Kidney glomerular epithelial cell (primary cell): Measurements from ENCODE around the gene UCHL5.

Experiments
- DNase-seq: peaks from one replicate; lab custom pipeline; 2025; lab: John Stamatoyannopoulos, UW

UCHL5 gene, protein sequence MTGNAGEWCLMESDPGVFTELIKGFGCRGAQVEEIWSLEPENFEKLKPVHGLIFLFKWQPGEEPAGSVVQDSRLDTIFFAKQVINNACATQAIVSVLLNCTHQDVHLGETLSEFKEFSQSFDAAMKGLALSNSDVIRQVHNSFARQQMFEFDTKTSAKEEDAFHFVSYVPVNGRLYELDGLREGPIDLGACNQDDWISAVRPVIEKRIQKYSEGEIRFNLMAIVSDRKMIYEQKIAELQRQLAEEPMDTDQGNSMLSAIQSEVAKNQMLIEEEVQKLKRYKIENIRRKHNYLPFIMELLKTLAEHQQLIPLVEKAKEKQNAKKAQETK

DNA sequence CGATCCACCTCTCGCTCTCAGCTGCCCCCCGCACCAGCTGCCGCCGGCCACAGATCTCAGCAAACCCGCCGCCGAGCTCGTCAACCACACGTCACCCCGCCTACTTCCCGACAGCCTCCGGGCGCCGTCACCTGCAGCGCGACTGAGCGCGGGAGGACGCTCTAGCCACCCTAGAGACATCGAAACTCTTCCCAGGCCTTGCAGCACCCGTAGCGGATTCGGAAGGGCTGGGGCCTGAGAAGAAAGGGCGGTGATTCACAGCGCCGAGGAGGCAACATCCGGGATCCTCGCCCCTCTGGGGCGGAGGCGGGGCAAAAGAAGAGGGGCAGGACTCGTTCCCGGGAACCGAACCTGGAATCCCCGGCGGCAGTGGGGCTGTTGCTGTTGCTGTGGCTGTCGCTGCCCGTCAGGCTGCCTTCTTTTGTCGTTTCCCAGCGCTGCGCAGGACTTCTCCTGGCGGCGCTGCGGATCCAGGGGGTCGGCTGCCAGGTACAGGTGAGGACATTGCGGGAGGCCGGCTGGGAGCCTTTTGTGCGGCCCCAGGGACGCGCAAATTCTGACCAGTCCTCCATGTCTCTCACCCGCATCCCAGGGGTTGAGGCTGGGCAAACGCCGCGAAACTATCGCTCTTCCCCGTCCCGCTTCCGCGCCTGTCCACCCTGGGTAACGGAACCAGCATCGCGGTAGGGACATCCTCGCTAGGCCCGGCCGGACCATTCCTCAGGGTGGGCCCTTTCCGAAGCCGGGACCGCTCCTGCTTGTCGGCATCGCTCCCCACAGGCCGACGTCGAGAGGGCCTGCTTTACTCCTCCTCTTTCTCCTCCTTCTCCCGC lies at the start of gene UCHL5, which contains the start of gene RO60:
TSS of gene UCHL5 (minus strand) at position 79 of the 833 bp plus-strand sequence. CDS start 100 bp downstream, outside the sequence.
TSS of gene RO60 (plus strand) at position 331 of the 833 bp plus-strand sequence. CDS start 9,443 bp downstream, outside the sequence.
- peak; percentile 93 for DNase-seq

DNA sequence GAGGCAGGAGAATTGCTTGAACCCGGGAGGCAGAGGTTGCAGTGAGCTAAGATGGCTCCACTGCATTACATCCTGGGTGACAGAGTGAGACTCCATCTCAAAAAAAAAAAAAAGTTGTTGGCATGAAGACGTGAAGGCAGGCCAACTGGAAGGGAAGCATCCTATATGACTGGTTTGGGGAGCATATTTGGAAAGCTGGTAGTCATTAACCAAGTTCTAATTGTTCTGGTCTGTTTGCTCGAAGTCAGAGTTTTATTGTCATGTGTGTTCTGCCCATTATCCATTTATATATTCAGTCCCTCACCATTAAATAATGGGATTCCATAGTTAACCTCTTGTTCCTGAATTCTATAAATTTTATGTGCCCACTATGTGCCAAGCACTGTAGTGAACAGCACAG lies 49.3 kb upstream of the UCHL5 start:
- DNase-seq = no peak

DNA sequence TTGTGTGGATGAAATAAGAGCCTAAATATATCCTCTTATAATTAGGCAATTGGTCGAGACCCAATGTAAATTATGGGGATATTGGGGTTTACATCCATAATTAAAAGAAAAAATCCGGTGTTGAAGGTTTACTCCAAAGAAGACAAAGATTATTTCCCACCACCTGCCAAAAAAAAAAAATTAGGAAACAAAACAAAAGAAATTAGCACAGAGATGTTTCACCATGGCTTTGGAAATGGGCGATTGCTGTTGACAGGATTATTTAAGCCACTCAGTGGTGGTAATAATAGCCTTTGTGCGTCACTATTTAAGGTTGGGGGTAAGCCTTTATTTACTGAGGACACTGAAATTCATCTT lies 46.6 kb upstream of the UCHL5 start:
- DNase-seq = no peak

DNA sequence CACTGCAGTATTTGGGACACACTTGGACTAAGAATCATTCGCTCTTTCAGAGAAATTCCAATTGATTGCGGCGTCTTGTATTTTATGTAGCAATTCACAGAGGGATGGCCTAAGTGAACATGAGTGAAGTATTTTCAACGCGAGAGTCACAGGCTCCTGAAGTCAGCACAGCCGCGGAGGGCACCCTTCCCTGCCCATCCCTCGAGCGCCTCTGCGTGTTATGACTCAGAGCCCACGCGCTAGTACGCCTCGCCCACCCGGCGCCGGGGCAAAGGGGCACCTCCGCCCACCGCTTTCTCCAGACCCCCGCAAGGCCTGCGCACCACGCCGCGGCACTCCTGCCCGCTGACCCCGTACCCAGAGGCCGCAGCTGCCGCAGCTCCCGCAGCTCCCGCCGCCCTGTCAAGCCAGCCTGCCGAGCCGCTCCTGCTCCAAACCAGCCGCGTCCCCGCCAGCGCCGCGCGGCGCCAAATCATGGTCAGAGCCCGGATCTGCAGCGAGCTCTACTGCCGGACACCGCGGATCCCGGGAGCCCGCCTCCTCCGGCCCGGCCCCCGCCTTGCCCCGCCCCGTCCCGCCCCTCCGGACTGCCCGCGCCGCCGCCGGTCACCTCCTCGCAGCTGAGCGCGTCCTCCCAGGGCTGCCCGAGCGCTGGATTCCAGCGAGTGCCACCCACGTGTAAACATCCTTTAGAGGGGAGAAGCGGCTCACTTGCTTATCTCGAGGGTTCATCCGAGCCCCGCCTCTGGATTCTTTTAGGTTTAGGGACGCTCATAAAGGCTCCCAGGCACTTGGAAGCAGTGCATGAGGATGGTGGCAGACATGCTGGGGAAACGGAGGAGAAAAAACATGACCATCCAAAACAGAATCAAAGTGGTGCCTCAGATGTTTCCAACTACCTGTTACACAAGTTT lies 46.0 kb upstream of the UCHL5 start, which contains the start of gene GLRX2:
TSS of gene GLRX2 (minus strand) at position 508 of the 914 bp plus-strand sequence. CDS start at position 476, 32 bp downstream.
- DNase-seq = peak; percentile 80

DNA sequence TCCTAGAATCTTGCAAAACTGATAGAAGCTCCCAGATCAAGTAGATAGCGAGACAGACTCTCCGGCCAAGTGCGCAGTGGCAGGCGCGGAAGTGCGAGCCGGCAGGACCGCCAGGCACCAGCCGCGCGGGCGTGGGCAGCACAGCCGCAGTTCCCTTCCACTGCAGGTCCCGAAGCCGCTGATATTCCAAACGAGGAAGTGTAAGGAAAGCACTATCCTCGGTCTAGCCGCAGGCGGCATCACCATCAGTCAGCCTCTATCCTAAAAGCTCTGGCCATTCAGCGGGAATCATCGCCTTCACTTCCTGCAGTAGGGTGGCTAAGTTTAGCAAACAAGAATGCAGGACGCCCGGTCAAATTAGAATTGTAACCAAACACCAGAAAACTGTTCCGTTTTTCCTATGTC lies 45.3 kb upstream of the UCHL5 start:
- DNase-seq = no peak

DNA sequence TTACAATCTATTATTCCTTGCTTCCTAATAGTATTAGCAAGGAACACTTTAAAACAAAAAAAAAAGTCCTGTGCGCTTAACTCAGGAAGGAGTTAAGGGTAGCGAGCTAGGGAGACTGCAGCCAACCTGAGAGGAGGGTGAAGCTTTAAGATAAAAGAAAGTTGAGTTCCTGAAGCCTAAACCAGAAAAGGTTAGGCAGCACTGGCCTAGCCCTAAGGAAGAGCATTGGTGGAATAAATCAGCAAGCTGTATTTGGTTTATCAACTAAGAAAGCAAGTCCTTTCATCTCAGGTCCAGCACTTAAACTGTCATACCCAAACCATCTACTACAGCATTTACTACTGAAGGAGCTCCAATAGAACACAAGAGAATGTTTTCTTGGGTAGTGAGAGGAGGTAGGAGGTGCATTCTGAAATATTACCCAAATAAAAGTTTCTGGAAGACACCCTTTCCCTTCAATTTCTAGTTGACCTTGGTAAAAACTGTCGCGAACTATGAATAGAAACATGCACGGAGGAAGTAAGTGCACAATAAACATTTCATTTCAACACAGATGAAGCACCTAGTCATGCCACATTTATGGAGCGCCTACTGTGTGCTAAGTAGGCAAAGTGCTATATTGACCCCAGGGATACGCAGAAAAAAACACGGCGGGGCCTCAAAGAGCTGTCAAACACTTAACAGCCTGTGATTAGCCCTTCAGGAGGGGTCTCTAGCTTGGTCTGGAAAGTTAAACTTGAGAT lies 44.8 kb upstream of the UCHL5 start:
- no peak for DNase-seq

DNA sequence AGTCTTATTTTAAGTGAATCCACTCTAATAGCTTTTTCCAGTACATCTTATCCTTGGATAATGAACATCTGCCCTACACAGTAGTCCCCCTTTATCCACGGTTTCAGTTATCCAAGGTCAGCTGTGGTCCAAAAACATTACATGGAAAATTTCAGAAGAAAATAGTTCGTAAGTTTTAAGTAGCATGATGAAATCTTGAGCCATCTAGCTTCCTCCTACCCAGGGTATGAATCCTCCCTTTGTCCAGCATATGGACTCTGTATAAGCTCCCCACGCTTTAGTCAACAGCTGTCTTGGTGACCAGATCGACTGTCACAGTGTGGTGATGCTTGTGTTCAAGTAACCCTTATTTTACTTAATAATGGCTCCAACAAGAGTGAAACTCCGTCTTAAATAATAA lies 43.5 kb upstream of the UCHL5 start:
- no peak for DNase-seq

DNA sequence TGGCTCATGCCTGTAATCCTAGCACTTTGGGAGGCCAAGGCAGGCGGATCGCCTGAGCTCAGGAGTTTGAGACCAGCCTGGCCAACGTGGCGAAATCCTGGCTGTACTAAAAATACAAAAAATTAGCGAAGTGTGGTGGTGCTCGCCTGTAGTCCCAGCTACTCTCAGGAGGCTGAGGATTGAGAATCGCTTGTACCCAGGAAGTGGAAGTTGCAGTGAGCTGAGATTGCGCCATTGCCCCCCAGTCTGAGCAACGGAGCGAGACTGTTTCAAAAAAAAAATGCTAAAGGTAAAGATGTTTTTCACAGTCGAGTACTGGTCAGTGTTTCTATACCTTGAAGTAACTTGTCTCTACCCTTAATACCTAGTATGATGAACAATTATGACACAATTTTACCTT lies 35.0 kb upstream of the UCHL5 start:
- no peak for DNase-seq

DNA sequence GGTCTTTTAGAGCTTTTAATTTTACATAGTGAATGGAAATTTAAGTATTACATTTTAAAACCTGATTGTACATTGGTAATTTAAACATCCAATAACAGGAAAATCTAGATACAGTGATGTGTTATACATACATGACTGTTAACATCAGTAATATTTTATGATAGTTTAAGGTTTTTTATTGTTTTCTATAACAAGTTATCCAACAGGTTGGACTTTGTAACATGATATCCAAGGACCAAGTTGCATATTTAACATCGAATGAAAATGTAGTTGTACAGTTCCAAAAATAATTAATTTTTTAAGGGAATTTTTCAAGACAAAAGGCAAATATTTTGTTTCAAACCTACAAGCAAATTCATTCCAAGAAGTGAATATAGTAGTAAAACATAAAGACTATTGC lies 31.7 kb upstream of the UCHL5 start:
- no peak for DNase-seq

DNA sequence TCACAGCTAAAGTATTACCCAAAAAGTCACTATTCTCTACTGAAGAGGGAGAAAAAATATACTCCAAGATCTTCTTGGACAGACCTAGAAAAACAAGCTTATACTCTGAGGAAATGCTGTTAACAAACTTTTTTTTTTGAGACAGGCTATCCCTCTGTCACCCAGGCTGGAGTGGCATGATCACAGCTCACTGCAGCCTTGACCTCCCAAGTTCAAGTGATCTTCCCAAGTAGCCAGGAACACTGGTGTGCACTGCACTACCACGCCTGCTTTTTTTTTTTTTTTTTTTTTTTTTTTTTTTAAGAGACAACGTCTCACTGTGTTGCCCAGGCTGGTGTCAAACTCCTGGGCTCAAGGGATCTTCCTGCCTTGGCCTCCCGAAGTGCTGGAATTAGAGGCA lies 28.7 kb upstream of the UCHL5 start:
- no peak for DNase-seq

DNA sequence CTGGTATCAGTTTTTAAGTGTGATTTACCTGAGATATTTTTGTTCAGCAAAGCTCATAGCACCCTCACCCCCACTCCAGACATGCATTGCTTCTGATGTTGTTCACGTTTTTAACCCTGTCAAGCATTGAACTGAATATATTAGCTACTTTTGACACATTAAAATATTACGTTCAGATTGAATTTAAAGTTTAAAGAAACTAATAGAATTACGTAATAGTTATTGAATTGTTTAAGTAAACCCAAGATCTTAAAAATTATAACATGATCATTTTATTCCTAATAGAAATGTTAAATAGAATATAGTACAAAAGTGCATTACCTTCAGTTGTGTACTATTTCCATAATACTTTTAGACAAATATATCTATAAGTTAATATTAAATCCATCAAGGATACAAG lies 27.2 kb upstream of the UCHL5 start:
- no peak for DNase-seq

DNA sequence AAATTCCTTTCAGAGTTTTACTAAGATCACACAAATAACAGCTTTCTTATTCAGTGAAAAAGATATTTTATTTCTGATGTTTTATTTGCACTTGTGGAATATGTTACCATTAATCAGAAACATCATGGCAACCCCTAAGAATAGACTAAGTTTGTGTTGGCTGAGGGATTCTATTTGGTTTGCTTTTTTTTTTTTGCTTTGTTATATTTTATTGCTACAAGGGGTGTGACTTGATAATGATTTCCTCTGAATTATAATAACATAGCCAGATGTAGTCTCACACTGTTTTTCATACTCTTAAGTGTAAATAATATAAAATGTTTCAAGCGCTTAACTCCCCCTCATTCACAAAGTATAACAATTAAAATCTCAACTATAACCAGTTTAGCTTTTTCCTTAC lies 26.1 kb upstream of the UCHL5 start:
- no peak for DNase-seq

DNA sequence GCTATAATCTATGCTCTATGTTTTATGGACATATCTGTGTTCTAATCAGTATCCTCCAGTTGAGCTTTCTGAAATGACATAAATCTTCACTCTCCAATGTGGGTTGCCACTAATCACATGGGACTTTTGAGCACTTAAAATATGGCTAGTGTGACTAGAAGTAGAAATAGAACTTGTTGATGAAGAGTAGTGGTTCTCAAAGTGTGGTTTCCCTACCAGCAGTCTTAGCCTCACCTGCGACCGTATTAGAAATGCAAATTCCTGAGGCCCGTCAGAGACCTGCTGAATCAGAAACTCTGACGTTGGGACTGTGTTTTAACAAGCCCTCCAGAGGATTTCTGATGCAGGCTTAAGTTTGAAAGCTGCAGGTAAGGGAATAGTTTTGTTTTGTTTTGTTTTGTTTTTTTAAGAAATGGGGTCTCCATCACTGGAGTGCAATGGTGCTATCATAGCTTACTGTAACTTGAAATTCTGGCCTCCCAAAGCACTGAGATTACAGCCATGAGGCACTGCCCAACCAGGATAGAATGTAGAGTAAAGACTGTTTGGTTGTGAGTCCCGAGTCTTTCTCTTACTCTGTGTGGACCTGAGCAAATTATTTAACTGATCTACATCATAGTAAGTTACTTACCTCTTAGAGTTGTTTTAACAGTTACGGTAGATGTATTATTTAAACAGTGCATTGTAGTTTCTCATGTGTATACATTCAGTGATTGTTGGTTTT lies 24.4 kb upstream of the UCHL5 start:
- DNase-seq = no peak

DNA sequence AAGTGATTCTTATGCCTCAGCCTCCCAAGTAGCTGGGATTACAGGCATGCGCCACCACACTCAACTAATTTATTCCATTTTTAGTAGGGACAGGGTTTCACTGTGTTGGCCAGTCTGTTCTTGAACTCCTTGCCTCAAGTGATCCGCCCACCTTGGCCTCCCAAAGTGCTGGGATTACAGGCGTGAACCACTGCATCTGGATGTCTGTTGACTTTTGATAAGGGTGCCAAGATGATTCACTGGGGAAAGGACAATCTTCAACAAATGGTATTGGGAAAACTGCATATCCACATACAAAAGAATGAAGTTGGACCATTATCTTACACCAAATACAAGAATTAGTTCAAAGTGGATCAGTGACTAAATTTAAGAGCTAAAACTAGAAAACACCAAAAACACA lies 20.0 kb upstream of the UCHL5 start:
- no peak for DNase-seq

DNA sequence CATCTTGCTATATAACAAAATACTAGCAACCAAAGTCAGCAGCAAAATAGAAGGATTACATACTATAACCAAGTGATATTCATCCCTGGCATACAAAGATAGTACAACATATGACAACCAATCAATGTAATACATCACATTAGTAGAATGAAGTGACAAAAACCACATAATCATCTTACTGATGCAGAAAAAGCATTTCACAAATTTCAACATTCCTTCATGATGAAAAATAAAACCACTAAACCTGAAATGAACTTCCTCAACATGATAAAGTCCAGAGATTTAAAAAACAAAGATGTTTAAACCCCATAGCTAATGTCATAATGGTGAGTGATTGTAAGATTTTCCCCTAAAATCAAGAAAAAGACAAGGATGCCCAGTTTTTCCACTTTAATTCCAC lies 18.8 kb upstream of the UCHL5 start:
- no peak for DNase-seq

DNA sequence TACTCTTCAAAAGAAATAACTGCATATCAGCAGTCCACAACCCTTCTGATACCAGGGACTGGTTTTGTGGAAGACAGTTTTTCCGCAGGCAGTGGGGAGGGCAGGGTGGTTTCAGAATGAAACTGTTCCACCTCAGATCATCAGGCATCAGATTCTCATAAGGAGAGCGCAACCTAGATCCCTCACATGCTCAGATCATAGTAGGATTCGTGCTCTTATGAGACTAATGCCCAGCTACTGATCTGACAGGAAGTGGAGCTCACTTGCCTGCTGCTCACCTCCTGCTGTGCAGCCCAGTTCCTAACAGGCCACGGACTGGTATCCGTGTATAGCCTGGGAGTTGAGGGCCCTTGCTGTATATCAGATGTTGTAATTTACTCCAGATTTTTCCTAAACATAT lies 11.8 kb upstream of the UCHL5 start:
- no peak for DNase-seq

DNA sequence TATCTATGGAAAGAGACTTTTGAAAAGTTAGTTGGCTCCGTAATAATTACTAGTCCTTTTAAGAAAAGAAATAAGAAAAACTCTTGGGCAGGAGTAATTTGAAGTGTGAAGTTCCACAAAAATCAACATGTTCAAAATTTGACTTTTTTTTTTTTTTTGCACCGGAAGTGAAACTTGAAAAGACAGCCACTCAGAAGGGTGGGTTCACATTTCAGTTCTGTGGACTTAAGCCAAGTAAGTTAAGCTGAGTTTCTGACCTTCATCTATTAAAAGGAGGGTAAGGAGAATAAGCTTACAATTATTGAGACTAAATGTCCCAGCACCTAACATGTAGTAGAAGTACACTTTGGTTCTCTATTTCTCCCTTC lies 11.2 kb upstream of the UCHL5 start:
- DNase-seq = no peak

DNA sequence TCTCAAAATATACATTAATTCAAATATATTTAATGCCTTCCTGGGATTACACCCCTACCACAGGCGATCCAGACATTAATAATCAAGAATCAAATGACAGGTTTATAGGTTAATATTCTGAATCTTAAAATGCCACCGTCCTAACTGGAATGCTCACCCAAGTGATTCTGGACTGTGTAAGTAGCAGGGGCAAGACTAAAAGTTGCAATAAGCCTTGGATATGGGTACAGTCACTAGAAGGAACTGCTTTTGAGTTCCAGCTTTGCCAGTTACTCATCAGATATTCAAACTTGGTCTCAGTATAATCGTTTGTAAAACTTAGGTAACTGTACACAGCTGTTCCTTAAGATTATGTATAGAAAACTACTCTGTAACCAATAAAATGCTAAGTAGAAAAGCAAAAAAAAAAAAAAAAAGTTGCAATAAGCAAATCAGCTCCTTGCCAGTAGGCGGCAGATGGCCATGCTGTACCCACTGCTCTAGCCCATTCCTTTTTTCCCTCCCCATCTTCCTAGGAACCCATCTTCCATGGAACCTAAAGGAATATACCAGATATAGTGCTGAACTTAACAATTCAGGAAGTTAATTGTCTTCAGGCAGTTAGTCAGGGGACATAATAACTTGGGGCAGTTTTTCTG lies 10.7 kb upstream of the UCHL5 start:
- peak; percentile 7 for DNase-seq

DNA sequence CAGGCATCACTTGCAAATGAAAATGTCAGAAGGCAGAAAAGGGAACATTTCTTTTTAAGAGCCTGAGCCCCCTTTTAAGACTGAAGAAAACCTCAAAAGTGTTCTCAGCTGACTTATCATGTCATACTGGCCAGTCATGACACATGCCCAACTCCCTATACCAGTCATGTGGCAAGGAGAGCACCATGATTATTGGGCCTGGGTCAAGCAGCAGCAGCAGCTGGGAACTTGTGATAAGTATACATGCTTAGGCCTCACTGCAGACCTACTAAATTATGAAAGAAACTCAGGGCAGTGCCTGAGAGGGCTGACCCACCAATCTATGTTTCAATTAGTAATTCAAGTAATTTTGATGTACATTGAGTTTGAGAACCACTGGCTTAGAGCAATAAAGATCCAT lies 8.9 kb upstream of the UCHL5 start:
- no peak for DNase-seq

DNA sequence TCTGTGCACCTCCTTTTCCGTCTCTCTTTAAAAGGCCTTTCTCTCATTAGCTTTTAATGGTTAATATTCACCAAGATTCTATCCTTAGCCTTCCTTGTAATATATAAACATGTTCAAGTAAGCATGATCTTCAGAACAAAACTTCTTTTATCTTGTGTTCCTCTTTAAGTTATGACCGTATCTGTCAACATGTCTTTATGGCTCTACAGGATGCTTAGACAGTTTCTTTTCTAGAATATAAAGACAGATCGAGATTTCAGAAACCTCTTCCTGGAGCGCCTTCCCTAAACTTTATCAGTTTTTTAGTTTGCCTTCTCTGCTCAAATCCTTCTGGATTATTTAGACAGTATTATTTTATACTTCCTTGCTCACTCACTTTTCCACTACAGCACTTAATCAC lies 7.4 kb upstream of the UCHL5 start:
- no peak for DNase-seq
